ENCODE results near the gene AXIN1. TPM values are rescaled to one million over a fixed set of nuclear protein-coding genes. Genes with fewer than 3 reads are reported as not detected.

The AXIN1 gene
- 23.5 and 27.3 TPM in 2 replicates for total RNA-seq

GRCh38 chr16:352547-353403 is at the start of gene AXIN1:
Gene AXIN1, minus strand, starts transcription at chr16:352723. Its CDS starts 5,698 bp downstream, at chr16:347025.

GRCh38 chr16:401468-402348 is 49.2 kb upstream of the AXIN1 start, which contains the start of gene DECR2:
Gene DECR2, plus strand, starts transcription at chr16:401885. Its CDS starts 79 bp downstream, at chr16:401964.

GRCh38 chr16:397135-397661 is 44.7 kb upstream of the AXIN1 start, which contains the start of gene NME4:
Gene NME4, plus strand, starts transcription at chr16:397199. Its CDS starts 24 bp downstream, at chr16:397223.

GRCh38 chr16:381789-382717 is 29.5 kb upstream of the AXIN1 start, which contains the start of gene PGAP6:
Gene PGAP6, minus strand, starts transcription at chr16:381978. Its CDS starts 157 bp downstream, at chr16:381821.

GRCh38 chr16:370443-370842 is 17.9 kb upstream of the AXIN1 start, which contains the start of gene MRPL28:
Gene MRPL28, minus strand, starts transcription at chr16:370538. Its CDS starts 320 bp downstream, at chr16:370218.

GRCh38 chr16:283033-283805 is 69.3 kb downstream of the AXIN1 start, which contains the start of gene PDIA2:
Gene PDIA2, plus strand, starts transcription at chr16:283164. Its CDS starts 6 bp downstream, at chr16:283170.

GRCh38 chr16:280552-280951 is 72.0 kb downstream of the AXIN1 start, which contains the start of gene ARHGDIG:
Gene ARHGDIG, plus strand, starts transcription at chr16:280591. Its CDS starts 90 bp downstream, at chr16:280681.

GRCh38 chr16:275786-276232 is 76.7 kb downstream of the AXIN1 start, which contains the start of gene RGS11:
Gene RGS11, minus strand, starts transcription at chr16:275944. Its CDS starts 33 bp downstream, at chr16:275911.

Other genes starting within 250 kb of the AXIN1 start
- gene NPRL3, start 214.1 kb downstream of the AXIN1 start, total RNA-seq, result 28.0 and 51.8 TPM in 2 replicates
- not detected in 2 replicates for gene HBZ, start 200.1 kb downstream of the AXIN1 start, total RNA-seq
- not detected in 2 replicates for gene HBM, start 186.7 kb downstream of the AXIN1 start, total RNA-seq
- gene HBA2, start 179.8 kb downstream of the AXIN1 start, total RNA-seq, result not detected in 2 replicates
- gene HBA1, start 176.0 kb downstream of the AXIN1 start, total RNA-seq, result not detected in 2 replicates
- 4.9 TPM in 1 of 2 replicates, not detected in the other for gene HBQ1, start 172.3 kb downstream of the AXIN1 start, total RNA-seq
- 24.8 and 34.2 TPM in 2 replicates for gene LUC7L, start 123.3 kb downstream of the AXIN1 start, total RNA-seq
- 77.1 and 163 TPM in 2 replicates for gene FAM234A, start 117.9 kb downstream of the AXIN1 start, total RNA-seq
- 0.33 and 5.2 TPM in 2 replicates for gene RGS11, start 76.8 kb downstream of the AXIN1 start, total RNA-seq
- gene ARHGDIG, start 72.1 kb downstream of the AXIN1 start, total RNA-seq, result 0.33 and 0.89 TPM in 2 replicates
- 0.25 TPM in 1 of 2 replicates, not detected in the other for gene PDIA2, start 69.6 kb downstream of the AXIN1 start, total RNA-seq
- 173 and 194 TPM in 2 replicates for gene MRPL28, start 17.8 kb upstream of the AXIN1 start, total RNA-seq
- 67.5 and 116 TPM in 2 replicates for gene PGAP6, start 29.3 kb upstream of the AXIN1 start, total RNA-seq
- gene NME4, start 44.5 kb upstream of the AXIN1 start, total RNA-seq, result 138 and 142 TPM in 2 replicates
- gene DECR2, start 49.2 kb upstream of the AXIN1 start, total RNA-seq, result 23.1 and 55.1 TPM in 2 replicates
- gene RAB11FIP3, start 72.9 kb upstream of the AXIN1 start, total RNA-seq, result 23.1 and 40.3 TPM in 2 replicates
- gene CAPN15, start 175.0 kb upstream of the AXIN1 start, total RNA-seq, result 49.4 and 70.6 TPM in 2 replicates
- gene PRR35, start 207.7 kb upstream of the AXIN1 start, total RNA-seq, result not detected in 2 replicates
- gene NHLRC4, start 214.3 kb upstream of the AXIN1 start, total RNA-seq, result 0.65 and 2.0 TPM in 2 replicates
- 53.0 and 88.0 TPM in 2 replicates for gene PIGQ, start 217.2 kb upstream of the AXIN1 start, total RNA-seq
- 21.8 and 22.3 TPM in 2 replicates for gene RAB40C, start 237.3 kb upstream of the AXIN1 start, total RNA-seq

Measured in mesangial cell (primary cell).